GM12878 (cell line): ENCODE measurements around the gene PPM1G. TPM values are rescaled to one million over a fixed set of nuclear protein-coding genes. Genes with fewer than 3 reads are reported as not detected.

ENCODE experiments used
- CHD2 ChIP-seq: IDR thresholded peaks from 2 replicates; pipeline ENCODE4 v1.6.1; 2011; ENCODE audit warnings: low read depth, low read length, improper control_type of control experiment, borderline replicate concordance
- CREM ChIP-seq: IDR thresholded peaks from 2 replicates; pipeline ENCODE4 v1.6.1; 2014; ENCODE audit warnings: antibody characterized with exemption, low read depth
- FOXK2 ChIP-seq: fragments of 450-650 bp; IDR thresholded peaks from 2 replicates; pipeline ENCODE4 v1.6.1; 2017; ENCODE audit warnings: mild to moderate bottlenecking, moderate library complexity
- MEF2B ChIP-seq: fragments of 450-650 bp; IDR thresholded peaks from 2 replicates; pipeline ENCODE4 v1.6.1; 2018; ENCODE audit warnings: mild to moderate bottlenecking, moderate library complexity; ENCODE audit not compliant: partially characterized antibody, poor library complexity, severe bottlenecking
- NKRF ChIP-seq: fragments of 450-650 bp; conservative IDR thresholded peaks from 2 replicates; pipeline ENCODE4 v1.6.1; 2017; ENCODE audit warnings: mild to moderate bottlenecking, moderate library complexity
- PAX8 ChIP-seq: fragments of 450-650 bp; IDR thresholded peaks from 2 replicates; pipeline ENCODE4 v1.6.1; 2017; ENCODE audit warnings: mild to moderate bottlenecking, moderate library complexity
- PKNOX1 ChIP-seq: fragments of 450-650 bp; IDR thresholded peaks from 2 replicates; pipeline ENCODE4 v1.6.1; 2016; ENCODE audit warnings: mild to moderate bottlenecking
- PML ChIP-seq: IDR thresholded peaks from 2 replicates; pipeline ENCODE4 v1.6.1; 2012; ENCODE audit warnings: low read length, inconsistent platforms
- TBL1XR1 ChIP-seq: IDR thresholded peaks from 2 replicates; pipeline ENCODE4 v1.6.1; 2012; ENCODE audit warnings: low read depth, low read length, improper control_type of control experiment
- polyA plus RNA-seq, 11 experiments: library from polyadenylated mRNA; depleted of rRNA in 4 of 11; unstranded in 6 of 11; stranded (reverse) in 5 of 11; fragments of >200 nt; fragmentation: Nextera tagmentation in 4 of 11; fragmentation: Illumina TruSeq in 1 of 11; extraction: Ambion mirVana in 4 of 11; extraction: Trizol in 1 of 11; gene quantifications; 1 replicate in 1 of 11; 2 replicates in 10 of 11; pipeline versions ENCODE4 v1.2.1 to v1.2.3, GENCODE V29; 2011 to 2016; ENCODE audit warnings: inconsistent platforms in 2 of 11, missing spikeins in 2 of 11, low read depth in 1 of 11
- total RNA-seq, 4 experiments: library from RNA; depleted of rRNA in 3 of 4; stranded (reverse); fragments of >200 nt in 3 of 4; fragmentation: Illumina TruSeq in 1 of 4; extraction: Trizol in 1 of 4; gene quantifications; 2 replicates each; pipeline versions ENCODE4 v1.2.1 to v1.2.3, GENCODE V29; 2013 to 2021

PPM1G gene
- total and polyA plus RNA-seq, 10 of the 15 experiments (the other 5 are each of a cell fraction or from before 2014, with no cell fraction given) = 68.8 to 171 (median 121) TPM

DNA sequence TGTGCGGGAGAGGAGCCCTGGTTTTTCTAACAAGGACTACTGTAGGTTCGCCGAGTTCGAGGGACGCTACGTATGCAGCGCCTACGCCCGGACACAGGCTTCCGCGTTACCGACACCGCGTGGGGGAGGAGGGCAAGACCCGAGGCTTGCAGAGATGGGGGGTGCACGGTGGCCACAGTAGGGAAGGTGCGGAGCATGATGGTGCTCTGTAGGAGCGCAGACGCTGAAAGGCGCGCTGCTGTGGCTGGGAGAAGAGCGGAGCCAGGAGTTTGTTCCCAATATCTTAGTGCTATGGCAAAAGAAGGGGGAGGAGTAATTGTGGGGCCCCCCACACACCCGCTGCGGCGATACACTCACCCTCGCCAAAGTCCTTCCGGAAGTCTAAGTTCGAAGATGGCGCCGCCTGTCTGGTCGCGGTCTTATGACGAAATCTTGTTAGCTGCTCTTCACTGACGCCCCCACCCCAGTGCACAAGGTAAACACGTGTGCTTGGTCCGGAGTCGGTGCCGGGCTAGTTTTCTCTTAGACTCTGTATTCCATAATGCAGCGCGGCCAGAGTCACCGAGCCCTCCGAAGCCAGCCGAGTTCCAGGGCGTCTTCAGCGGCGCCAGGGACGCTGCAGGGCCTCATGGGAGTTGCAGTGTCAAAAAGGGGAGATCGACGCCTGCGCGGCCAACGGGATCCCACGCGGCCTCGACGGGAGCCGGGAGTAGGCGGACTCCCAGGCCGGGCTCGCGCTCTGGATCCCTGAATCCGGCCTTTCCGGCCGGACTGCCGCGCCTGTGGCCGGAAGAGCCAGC lies 52.8 kb downstream of the PPM1G start, which contains the start of gene GTF3C2 (continued):
- TF ChIP-seq NKRF (peak; percentile 96; the same call in 1 of the 2 replicates), PML (peak; percentile 90), TBL1XR1 (no peak), FOXK2 (peak; percentile 95), MEF2B (peak; percentile 74), PAX8 (no peak), CHD2 (peak; percentile 80), PKNOX1 (peak; percentile 62), CREM (peak; percentile 99)
- TF ChIP-seq, all 136 proteins: peak for 56
